Measurements from ENCODE around the gene SLC17A9.

Gene SLC17A9

GRCh38 chr20:62969939-62970306 is 17.4 kb downstream of the SLC17A9 start:
- no peak for DNase-seq

- no peak for DNase-seq
Observed at GRCh38 chr20:62970307-62971210, 18.1 kb downstream of the SLC17A9 start.

GRCh38 chr20:62971211-62971949 is 18.9 kb downstream of the SLC17A9 start:
- DNase-seq = no peak

GRCh38 chr20:62971950-62972844 is 19.7 kb downstream of the SLC17A9 start:
- DNase-seq = peak; percentile 89

DNA sequence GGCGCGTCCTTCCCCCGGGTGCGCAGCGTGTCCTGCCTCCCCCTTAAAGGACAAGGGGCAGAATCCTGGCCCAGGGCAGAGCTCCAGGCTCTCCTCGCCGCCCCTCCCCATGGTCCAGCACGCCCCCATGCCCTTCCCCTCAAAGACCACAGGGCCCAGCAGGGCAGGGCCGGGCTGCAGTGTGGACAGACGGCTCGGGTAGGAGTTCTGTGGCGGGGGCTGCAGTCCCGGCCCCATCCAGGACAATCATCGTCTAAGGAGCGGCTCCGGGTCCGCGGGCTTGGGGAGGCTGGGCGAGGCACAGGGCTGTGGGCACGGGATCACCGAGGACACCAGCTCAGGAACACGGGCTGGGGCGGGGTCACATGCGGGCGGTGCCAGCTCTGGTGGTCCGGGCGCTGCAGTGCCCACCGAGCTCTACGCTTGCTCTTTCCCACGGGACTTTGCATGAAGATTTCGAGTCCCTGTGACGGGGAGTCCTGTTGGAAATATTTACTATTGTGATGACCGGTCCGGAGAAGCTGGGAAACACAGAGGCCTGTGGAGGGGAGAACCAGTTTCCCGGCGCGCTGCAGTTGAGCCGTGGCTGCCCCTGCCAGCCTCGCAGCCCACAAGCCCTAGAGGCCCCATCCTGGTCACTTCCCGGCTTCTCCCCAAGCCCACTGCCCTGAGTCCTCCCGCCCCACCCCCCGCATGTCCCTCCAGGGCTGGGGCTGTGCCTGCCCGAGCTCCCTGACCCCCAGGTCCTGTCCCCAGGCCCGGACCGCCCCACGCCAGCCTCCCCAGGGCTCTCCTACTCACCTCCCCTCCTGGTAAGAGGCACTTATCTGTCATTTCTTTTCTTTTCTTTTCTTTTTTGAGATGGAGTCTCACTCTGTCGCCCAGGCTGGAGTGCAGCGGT is 20.6 kb downstream of the SLC17A9 start:
- no peak for DNase-seq

DNA sequence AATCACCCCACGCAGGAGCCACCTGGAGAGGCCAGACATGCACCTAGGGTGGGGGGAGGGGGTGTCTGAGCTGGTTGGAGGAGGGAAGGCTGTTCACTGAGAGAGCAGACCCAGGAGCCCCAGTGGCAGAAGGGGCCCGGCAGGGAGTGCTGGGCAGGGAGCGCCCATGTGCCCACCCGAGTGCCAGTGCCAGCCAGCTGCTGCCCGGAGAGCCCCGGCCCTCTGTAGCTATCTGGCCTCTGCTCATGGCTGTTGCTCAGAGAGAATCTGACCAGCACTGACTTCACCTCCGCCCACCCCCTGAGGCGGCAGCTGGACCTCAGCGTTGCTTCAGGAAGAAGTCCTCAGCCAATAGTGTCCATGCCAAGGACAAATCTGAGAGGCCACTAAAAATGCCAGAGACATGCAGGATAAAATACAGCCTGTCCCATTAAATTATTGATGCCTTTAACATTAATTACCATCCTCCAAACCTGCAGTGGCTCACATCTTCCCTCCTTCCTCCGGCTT is 22.8 kb downstream of the SLC17A9 start:
- DNase-seq = no peak

GRCh38 chr20:62975812-62976508 is 23.5 kb downstream of the SLC17A9 start:
- DNase-seq = no peak

- DNase-seq = no peak
Observed at GRCh38 chr20:62976886-62977285, 24.4 kb downstream of the SLC17A9 start.

- peak; percentile 79 for DNase-seq
Observed at GRCh38 chr20:62977613-62978560, 25.4 kb downstream of the SLC17A9 start.

- DNase-seq = no peak
Observed at GRCh38 chr20:62978561-62978943, 26.0 kb downstream of the SLC17A9 start.

- no peak for DNase-seq
Observed at GRCh38 chr20:62979310-62979709, 26.8 kb downstream of the SLC17A9 start.

DNA sequence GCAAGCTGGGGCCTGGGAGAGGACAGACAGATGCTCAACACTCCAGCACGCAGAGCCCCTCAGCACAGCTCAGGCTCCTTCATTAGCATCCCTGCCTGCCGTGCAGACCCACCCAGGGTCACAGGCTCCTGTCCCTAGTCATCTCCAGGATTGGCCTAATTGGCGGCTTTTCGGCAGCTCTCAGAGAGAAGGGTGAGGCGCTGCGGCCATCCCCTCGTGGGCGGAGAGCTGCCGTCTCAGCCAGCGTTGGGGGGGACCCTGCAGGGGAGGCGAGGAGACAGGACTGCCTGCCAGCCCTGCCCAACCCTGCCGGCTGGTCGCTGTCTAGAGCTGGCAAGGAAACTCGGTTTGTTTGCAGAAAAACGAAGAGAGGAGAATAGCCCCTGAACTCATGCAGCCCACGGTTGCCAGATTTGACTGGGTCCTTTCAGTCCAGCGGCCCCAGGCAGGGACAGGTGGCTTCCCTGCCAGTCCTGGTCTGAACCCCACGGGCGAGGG is 27.4 kb downstream of the SLC17A9 start:
- no peak for DNase-seq

DNA sequence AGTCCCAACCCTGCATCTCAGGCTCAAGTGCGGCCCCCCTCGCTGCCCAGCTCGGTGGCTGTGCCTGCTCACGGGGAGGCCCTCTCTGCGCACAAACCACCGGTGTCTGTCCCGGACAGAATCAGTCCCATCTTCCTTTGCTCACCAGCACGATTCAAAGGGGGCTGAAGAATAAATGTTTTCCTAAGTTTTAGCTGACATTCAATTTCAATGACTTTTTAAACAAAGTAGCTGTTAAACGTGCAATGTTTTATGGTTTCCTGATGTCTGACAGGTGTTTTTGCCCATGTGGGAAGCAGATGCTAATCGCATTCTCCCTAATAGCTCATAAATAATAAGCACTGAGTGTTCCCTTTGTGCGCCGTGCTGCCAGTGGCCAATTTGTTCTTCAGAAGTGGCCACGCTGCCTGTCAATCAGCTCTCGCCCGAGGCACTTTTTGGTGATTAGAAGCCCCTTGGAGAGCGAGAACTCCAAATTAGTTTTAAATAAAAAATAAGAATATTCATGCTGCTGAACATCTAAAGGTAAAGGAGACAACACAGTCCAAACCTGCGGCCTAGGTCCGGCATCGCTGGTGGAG is 28.0 kb downstream of the SLC17A9 start:
- DNase-seq = no peak

DNA sequence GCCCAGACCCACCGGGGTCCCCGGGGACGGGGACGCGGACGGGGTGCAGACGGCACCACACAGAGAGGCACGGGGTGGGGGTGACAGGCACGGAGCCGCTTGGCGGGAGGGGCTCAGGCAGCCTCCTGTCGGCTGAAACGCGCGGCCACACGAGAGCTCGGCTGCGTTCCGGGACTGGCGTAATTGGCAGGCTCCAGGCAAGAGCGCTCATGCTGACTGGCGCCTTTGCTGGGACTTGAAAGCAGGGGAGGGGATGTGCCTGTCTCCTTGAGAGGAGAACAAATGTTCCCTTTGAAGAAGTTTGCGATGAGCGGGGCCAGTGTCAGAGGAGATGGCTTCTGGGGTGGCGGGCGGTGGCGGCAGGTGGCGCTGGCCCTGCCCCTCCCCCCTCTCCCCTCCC is 28.5 kb downstream of the SLC17A9 start:
- DNase-seq = peak; percentile 57

GRCh38 chr20:62982124-62983075 is 29.9 kb downstream of the SLC17A9 start:
- DNase-seq = no peak

DNA sequence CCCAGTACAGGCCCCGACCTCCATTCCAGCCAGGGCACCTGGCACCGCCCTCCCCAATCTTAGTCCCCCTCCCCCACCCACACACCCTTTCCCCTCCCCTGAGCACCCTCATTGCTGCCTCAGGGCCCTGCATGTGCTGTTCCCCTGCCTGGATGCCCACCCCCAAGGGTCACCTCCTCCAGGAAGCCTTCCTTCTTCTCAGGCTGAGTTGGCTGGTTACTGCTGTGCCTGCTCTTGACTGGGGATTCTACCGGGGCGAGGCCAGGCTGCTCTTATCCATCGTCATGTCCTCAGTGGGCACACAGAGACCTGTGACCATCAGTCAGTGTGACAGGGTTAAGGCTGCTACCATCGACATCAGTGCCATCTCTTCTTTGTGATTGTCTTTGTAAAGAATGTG is 30.7 kb downstream of the SLC17A9 start:
- no peak for DNase-seq

DNA sequence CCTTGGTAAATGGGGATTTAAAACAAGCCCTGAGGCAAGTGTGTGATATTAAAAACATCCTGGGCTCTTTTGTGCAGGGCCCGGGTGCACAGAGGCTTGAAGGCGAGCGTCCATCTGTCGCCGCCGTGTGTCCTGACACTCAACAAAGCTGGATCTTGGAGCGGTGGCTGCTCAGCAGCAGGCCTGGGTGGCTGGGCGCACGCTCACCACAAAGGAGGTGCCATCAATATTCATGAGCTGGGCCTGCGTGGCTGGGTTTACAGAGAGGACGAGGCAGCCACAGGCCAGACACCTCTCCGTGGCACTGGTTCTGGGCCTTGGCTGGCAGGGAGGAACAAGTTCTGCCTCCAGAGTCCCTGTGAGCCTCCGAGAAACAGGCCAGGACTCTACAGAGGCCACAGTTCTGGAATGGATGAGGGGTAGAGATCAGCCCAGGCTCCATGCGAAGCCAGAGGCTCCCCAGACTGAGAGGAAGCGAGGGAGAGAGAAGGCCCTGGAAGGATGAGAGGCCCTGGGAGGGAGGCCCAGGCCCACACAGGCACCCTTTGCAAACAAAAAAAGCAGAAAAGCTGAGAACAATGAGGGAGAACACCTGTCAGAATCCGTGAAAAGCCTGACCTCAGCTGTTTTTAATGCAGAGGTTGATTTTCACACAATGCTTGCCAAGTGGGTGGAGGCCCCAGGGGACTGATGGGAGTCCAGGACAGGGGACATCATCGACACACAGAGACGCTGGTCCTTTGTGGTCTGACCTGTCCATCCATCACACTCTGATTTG is 32.3 kb downstream of the SLC17A9 start:
- DNase-seq = no peak
